OCI-LY1 (cell line): ENCODE data around the gene DDX1.

Experiments used
- H2AFZ ChIP-seq: fragments of 200-600 bp; sonication (generic), shearing (Covaris generic); 2 replicates; pipeline ENCODE4 v1.6.0; 2014; ENCODE audit warnings: antibody characterized with exemption, mild to moderate bottlenecking, low read length
- H3F3A ChIP-seq: fragments of 200-600 bp; sonication (generic), shearing (Covaris generic); 2 replicates; pipeline ENCODE4 v1.6.0; 2014; ENCODE audit warnings: mild to moderate bottlenecking, antibody characterized with exemption, low read length, moderate library complexity; ENCODE audit not compliant: insufficient read depth
- H3K27ac ChIP-seq: fragments of 200-600 bp; sonication (generic); 2 replicates; pipeline ENCODE4 v1.5.1; 2014; ENCODE audit warnings: low read length, mixed run types, mild to moderate bottlenecking, low read depth; ENCODE audit not compliant: poor library complexity, severe bottlenecking
- H3K27me3 ChIP-seq: fragments of 200-600 bp; sonication (generic); 2 replicates; pipeline ENCODE4 v1.6.0; 2014; ENCODE audit warnings: antibody characterized with exemption, mild to moderate bottlenecking, low read length, moderate library complexity; ENCODE audit not compliant: insufficient read depth
- H3K36me3 ChIP-seq: fragments of 200-600 bp; sonication (generic); 2 replicates; pipeline ENCODE4 v1.6.1; 2014; ENCODE audit warnings: mild to moderate bottlenecking, antibody characterized with exemption, low read length, moderate library complexity, mixed read lengths; ENCODE audit not compliant: insufficient read depth
- H3K4me1 ChIP-seq: fragments of 200-600 bp; sonication (generic); 2 replicates; pipeline ENCODE4 v1.5.1; 2014; ENCODE audit warnings: mild to moderate bottlenecking, low read length, moderate library complexity; ENCODE audit not compliant: insufficient read depth, severe bottlenecking
- H3K4me2 ChIP-seq: fragments of 200-600 bp; sonication (generic), shearing (Covaris generic); 2 replicates; pipeline ENCODE4 v1.6.1; 2014; ENCODE audit warnings: low read length
- H3K4me3 ChIP-seq: fragments of 200-600 bp; sonication (generic); 2 replicates; pipeline ENCODE4 v1.5.1; 2014; ENCODE audit warnings: low read length, low read depth, mild to moderate bottlenecking, mixed read lengths; ENCODE audit not compliant: poor library complexity, severe bottlenecking
- H3K79me2 ChIP-seq: fragments of 200-600 bp; shearing (Covaris generic); 2 replicates; pipeline ENCODE4 v1.6.1; 2016; ENCODE audit warnings: mixed run types, low read length, mixed read lengths; ENCODE audit not compliant: insufficient read depth
- H3K9ac ChIP-seq: fragments of 200-600 bp; sonication (generic), shearing (Covaris generic); 2 replicates; pipeline ENCODE4 v1.6.1; 2014; ENCODE audit warnings: mild to moderate bottlenecking, low read length, mixed read lengths
- H3K9me2 ChIP-seq: fragments of 200-600 bp; sonication (generic), shearing (Covaris generic); 2 replicates; pipeline ENCODE4 v1.6.1; 2014; ENCODE audit warnings: low read depth, mild to moderate bottlenecking, low read length, mixed read lengths
- H3K9me3 ChIP-seq: fragments of 200-600 bp; shearing (Covaris generic); 2 replicates; pipeline ENCODE4 v1.6.1; 2014; ENCODE audit warnings: low read length, mixed read lengths
- H4K20me1 ChIP-seq: fragments of 200-600 bp; sonication (generic), shearing (Covaris generic); 2 replicates; pipeline ENCODE4 v1.6.0; 2016; ENCODE audit warnings: mild to moderate bottlenecking, low read length; ENCODE audit not compliant: insufficient read depth
- CTCF ChIP-seq: fragments of 200-600 bp; sonication (generic), shearing (Covaris generic); IDR thresholded peaks from 2 replicates; pipeline ENCODE4 v1.5.1; 2017; ENCODE audit warnings: mild to moderate bottlenecking, antibody characterized with exemption, low read length, moderate library complexity, mixed read lengths
- EZH2 ChIP-seq: fragments of 200-600 bp; sonication (generic), shearing (Covaris generic); IDR thresholded peaks from 2 replicates; pipeline ENCODE4 v1.8.0; 2017; ENCODE audit warnings: borderline replicate concordance, mixed run types, mild to moderate bottlenecking, antibody characterized with exemption, low read length, moderate library complexity, mixed read lengths

DDX1 gene

GRCh38 chr2:15622214-15622613, 30.5 kb downstream of the DDX1 start:
- no peaks in the 10 kb centered on the region for H3F3A ChIP-seq
- H3K36me3 ChIP-seq = peaks cover 98% of the 10 kb centered on the region
- H3K4me2 ChIP-seq = no peak overlapping the region
- H3K79me2 ChIP-seq = no peaks in the 10 kb centered on the region
- no peak overlapping the region for H3K9ac ChIP-seq
- no peaks in the 10 kb centered on the region for H3K9me2 ChIP-seq
- H3K4me3 ChIP-seq = no peak overlapping the region
- TF ChIP-seq CTCF = no peak
- TF ChIP-seq EZH2 = no peak
- no peaks in the 10 kb centered on the region for H3K9me3 ChIP-seq
- no peaks in the 10 kb centered on the region for H3K4me1 ChIP-seq
- no peak overlapping the region for H3K27ac ChIP-seq
- H4K20me1 ChIP-seq = no peaks in the 10 kb centered on the region
- no peaks in the 10 kb centered on the region for H3K27me3 ChIP-seq
- H2AFZ ChIP-seq = no peak overlapping the region

GRCh38 chr2:15622614-15623480, 31.2 kb downstream of the DDX1 start:
- no peaks in the 10 kb centered on the region for H3K9me3 ChIP-seq
- H3K9ac ChIP-seq = no peak overlapping the region
- no peak overlapping the region for H2AFZ ChIP-seq
- H3F3A ChIP-seq = no peaks in the 10 kb centered on the region
- no peaks in the 10 kb centered on the region for H3K27me3 ChIP-seq
- H3K36me3 ChIP-seq = peaks cover 99% of the 10 kb centered on the region
- H3K4me3 ChIP-seq = no peak overlapping the region
- H3K27ac ChIP-seq = no peak overlapping the region
- TF ChIP-seq CTCF (no peak), EZH2 (no peak)
- H3K4me2 ChIP-seq = no peak overlapping the region
- no peaks in the 10 kb centered on the region for H3K9me2 ChIP-seq
- no peaks in the 10 kb centered on the region for H4K20me1 ChIP-seq
- H3K79me2 ChIP-seq = no peaks in the 10 kb centered on the region
- no peaks in the 10 kb centered on the region for H3K4me1 ChIP-seq

GRCh38 chr2:15623481-15623796, 31.8 kb downstream of the DDX1 start:
- H3K27ac ChIP-seq = no peak overlapping the region
- no peak overlapping the region for H3K4me3 ChIP-seq
- H3K9me3 ChIP-seq = no peaks in the 10 kb centered on the region
- H3F3A ChIP-seq = no peaks in the 10 kb centered on the region
- TF ChIP-seq EZH2 = no peak
- TF ChIP-seq CTCF = no peak
- no peaks in the 10 kb centered on the region for H4K20me1 ChIP-seq
- H3K27me3 ChIP-seq = no peaks in the 10 kb centered on the region
- no peaks in the 10 kb centered on the region for H3K4me1 ChIP-seq
- H3K4me2 ChIP-seq = no peak overlapping the region
- peaks cover 99% of the 10 kb centered on the region for H3K36me3 ChIP-seq
- H3K9ac ChIP-seq = no peak overlapping the region
- H3K79me2 ChIP-seq = no peaks in the 10 kb centered on the region
- no peak overlapping the region for H2AFZ ChIP-seq
- H3K9me2 ChIP-seq = no peaks in the 10 kb centered on the region
